Measurements from ENCODE around the gene UBA6.
A peak's percentile ranks its signal among the peaks of the same experiment; 100 is the strongest.

Gene UBA6

DNA sequence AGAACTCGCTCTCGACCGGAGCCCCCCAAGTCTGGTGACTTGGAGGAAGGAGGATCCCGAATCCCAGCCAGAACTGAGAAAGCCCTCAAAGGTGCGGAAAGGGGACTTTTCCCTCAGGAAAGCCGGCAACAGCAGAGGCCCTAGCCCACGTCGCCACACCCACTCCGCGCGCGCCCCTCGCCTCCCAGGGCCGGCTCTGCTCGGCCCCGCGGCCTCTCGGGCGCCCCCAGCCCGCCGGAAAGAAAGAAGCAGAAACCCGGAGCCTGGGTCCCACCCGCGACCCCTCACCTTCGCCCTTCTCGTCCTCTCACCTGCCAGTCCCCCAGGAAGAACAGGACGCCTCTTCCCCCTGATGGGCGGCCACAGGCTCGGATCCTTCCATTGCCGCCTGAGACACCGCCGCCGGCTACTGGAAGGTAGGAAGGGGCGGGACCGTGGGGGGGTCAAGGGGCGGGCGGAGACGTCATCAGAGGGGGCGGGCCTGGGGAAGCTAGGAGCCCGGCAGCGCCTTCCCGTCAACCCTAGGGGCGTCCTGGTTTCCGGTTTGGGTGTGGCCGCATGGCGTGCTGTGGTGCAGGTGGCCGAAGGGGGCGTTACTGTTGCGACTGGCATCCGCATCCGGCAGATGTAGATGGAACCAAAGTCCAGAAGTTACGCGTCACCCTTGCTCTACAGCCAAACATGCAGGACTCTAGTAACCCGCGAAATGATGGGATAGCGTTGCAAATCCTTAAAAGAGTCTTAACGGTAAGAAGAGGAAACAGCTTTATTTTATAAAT, at the start of gene UBA6:
TSS of gene UBA6 (minus strand) at position 418 of the 779 bp plus-strand sequence. CDS start at position 382, 36 bp downstream.
- Histone ChIP-seq H3K9me3 (ENCODE audit: insufficient read depth, low read length, severe bottlenecking) (peaks cover 4% of the 10 kb centered on the region), H3K36me3 (ENCODE audit: insufficient read depth, low read length) (peaks cover 27% of the 10 kb centered on the region), H4K20me1 (ENCODE audit: insufficient read depth, low read length) (peaks cover 3% of the 10 kb centered on the region; the same call in 1 of the 2 replicates), H2AFZ (ENCODE audit: low read depth, low read length) (peak within 1 kb of the TSS; percentile 85), H3K4me2 (ENCODE audit: insufficient read depth, low read length) (peak within 1 kb of the TSS; percentile 88), H3K4me3 (ENCODE audit: low read depth in 1 of 2, low read length in 2 of 2) (peak within 1 kb of the TSS; percentile 77 to 94), H3K4me1 (ENCODE audit: insufficient read depth, low read length) (peaks cover 60% of the 10 kb centered on the region), H3K27ac (ENCODE audit: low read length) (peak within 1 kb of the TSS; percentile 89), H3K27me3 (ENCODE audit: insufficient read depth, low read length, poor library complexity) (no peaks in the 10 kb centered on the region), H3K9ac (ENCODE audit: low read depth, low read length) (peak within 1 kb of the TSS; percentile 82), H3K79me2 (ENCODE audit: insufficient read depth, low read length) (peaks cover 96% of the 10 kb centered on the region)
- peak; percentile 92 for ATAC-seq (ENCODE audit: insufficient read depth, low read depth)
- DNase-seq: peak; percentile 96
- TF ChIP-seq, protein P1, sequence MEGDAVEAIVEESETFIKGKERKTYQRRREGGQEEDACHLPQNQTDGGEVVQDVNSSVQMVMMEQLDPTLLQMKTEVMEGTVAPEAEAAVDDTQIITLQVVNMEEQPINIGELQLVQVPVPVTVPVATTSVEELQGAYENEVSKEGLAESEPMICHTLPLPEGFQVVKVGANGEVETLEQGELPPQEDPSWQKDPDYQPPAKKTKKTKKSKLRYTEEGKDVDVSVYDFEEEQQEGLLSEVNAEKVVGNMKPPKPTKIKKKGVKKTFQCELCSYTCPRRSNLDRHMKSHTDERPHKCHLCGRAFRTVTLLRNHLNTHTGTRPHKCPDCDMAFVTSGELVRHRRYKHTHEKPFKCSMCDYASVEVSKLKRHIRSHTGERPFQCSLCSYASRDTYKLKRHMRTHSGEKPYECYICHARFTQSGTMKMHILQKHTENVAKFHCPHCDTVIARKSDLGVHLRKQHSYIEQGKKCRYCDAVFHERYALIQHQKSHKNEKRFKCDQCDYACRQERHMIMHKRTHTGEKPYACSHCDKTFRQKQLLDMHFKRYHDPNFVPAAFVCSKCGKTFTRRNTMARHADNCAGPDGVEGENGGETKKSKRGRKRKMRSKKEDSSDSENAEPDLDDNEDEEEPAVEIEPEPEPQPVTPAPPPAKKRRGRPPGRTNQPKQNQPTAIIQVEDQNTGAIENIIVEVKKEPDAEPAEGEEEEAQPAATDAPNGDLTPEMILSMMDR (IDR thresholded peaks at IDR 0.05; ENCODE audit: borderline replicate concordance, extremely low read depth, low read length, poor library complexity, severe bottlenecking): peak; percentile 49
- no peak for TF ChIP-seq EZH2 (IDR thresholded peaks at IDR 0.05; ENCODE audit: borderline replicate concordance, low read depth, low read length, severe bottlenecking)

DNA sequence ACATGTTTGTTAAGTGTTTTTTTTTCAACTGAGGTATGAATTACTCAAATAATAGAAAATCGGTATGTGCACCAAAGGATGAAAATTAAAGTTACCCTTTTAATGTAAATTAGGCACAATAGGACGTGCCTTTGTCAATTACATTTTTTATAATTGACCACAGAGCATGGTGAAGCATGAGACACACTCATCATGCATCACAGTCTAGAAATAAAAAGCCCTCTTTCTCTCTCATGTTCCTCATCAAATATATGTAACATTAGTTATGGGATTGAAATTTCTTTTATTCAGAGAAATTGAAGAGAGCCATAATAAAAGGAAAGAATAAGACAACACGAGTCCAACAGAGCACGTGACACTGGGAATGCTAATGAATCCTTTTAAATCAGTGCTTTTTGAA, 49.7 kb upstream of the UBA6 start:
- H3K27me3 ChIP-seq (ENCODE audit: insufficient read depth, low read length, poor library complexity): no peaks in the 10 kb centered on the region
- no peaks in the 10 kb centered on the region for H3K36me3 ChIP-seq (ENCODE audit: insufficient read depth, low read length)
- H3K9ac ChIP-seq (ENCODE audit: low read depth, low read length): no peak overlapping the region
- no peak overlapping the region for H2AFZ ChIP-seq (ENCODE audit: low read depth, low read length)
- no peak for TF ChIP-seq EZH2 (IDR thresholded peaks at IDR 0.05; ENCODE audit: borderline replicate concordance, low read depth, low read length, severe bottlenecking)
- TF ChIP-seq, protein P1 (IDR thresholded peaks at IDR 0.05; ENCODE audit: borderline replicate concordance, extremely low read depth, low read length, poor library complexity, severe bottlenecking): no peak
- H3K27ac ChIP-seq (ENCODE audit: low read length): no peak overlapping the region
- H4K20me1 ChIP-seq (ENCODE audit: insufficient read depth, low read length): no peaks in the 10 kb centered on the region
- no peak overlapping the region for H3K4me2 ChIP-seq (ENCODE audit: insufficient read depth, low read length)
- no peaks in the 10 kb centered on the region for H3K79me2 ChIP-seq (ENCODE audit: insufficient read depth, low read length)
- no peak for ATAC-seq (ENCODE audit: insufficient read depth, low read depth)
- no peak for DNase-seq
- no peaks in the 10 kb centered on the region for H3K9me3 ChIP-seq (ENCODE audit: insufficient read depth, low read length, severe bottlenecking)
- H3K4me3 ChIP-seq (ENCODE audit: low read depth in 1 of 2, low read length in 2 of 2): no peak overlapping the region
- H3K4me1 ChIP-seq (ENCODE audit: insufficient read depth, low read length): no peaks in the 10 kb centered on the region; the same call in 1 of the 2 replicates

DNA sequence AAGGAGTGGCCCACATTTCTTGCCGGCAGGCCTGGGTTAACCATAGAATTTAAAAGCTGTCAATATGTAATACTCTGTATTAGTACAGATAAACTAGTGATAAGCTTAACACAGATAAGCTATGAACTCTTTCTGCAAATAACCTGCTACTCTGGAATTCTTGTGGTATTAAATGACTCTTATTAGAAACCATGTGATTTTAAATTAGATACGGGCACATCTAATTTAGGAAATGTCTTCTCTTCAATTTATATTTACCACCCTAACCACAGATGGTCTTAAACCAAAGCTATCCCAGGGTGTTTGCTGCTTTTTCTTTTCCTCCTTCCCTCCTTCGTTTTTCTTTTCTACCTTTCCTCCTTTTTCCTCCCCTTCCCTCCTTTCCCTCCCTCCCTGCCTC, 48.3 kb upstream of the UBA6 start:
- no peaks in the 10 kb centered on the region for H3K36me3 ChIP-seq (ENCODE audit: insufficient read depth, low read length)
- H3K27ac ChIP-seq (ENCODE audit: low read length): no peak overlapping the region
- no peak overlapping the region for H3K9ac ChIP-seq (ENCODE audit: low read depth, low read length)
- no peaks in the 10 kb centered on the region for H3K9me3 ChIP-seq (ENCODE audit: insufficient read depth, low read length, severe bottlenecking)
- no peaks in the 10 kb centered on the region for H3K79me2 ChIP-seq (ENCODE audit: insufficient read depth, low read length)
- DNase-seq (no peak), ATAC-seq (ENCODE audit: insufficient read depth, low read depth) (no peak)
- H3K4me3 ChIP-seq (ENCODE audit: low read depth in 1 of 2, low read length in 2 of 2): no peak overlapping the region
- no peaks in the 10 kb centered on the region; the same call in 1 of the 2 replicates for H3K4me1 ChIP-seq (ENCODE audit: insufficient read depth, low read length)
- no peaks in the 10 kb centered on the region for H3K27me3 ChIP-seq (ENCODE audit: insufficient read depth, low read length, poor library complexity)
- TF ChIP-seq EZH2 (IDR thresholded peaks at IDR 0.05; ENCODE audit: borderline replicate concordance, low read depth, low read length, severe bottlenecking): no peak
- TF ChIP-seq, protein P1 (IDR thresholded peaks at IDR 0.05; ENCODE audit: borderline replicate concordance, extremely low read depth, low read length, poor library complexity, severe bottlenecking): no peak
- no peak overlapping the region for H2AFZ ChIP-seq (ENCODE audit: low read depth, low read length)
- no peaks in the 10 kb centered on the region for H4K20me1 ChIP-seq (ENCODE audit: insufficient read depth, low read length)
- no peak overlapping the region for H3K4me2 ChIP-seq (ENCODE audit: insufficient read depth, low read length)
